HepG2 (cell line): ENCODE results near the gene SRP14. TPM values are rescaled to one million over a fixed set of nuclear protein-coding genes. Genes with fewer than 3 reads are reported as not detected.

Experiments
- GATAD2A ChIP-seq: IDR thresholded peaks from 2 replicates; pipeline ENCODE4 v1.6.1; 2016
- KMT2A ChIP-seq: sonication (generic); formaldehyde crosslinking; IDR thresholded peaks from 2 replicates; pipeline ENCODE4 v1.4.0; 2020; ENCODE audit warnings: missing genetic modification reagents
- MAF1 ChIP-seq: sonication (generic); formaldehyde crosslinking; IDR thresholded peaks from 2 replicates; pipeline ENCODE4 v1.5.0; 2020; ENCODE audit warnings: missing genetic modification reagents, borderline replicate concordance
- MLLT10 ChIP-seq: sonication (generic); formaldehyde crosslinking; IDR thresholded peaks from 2 replicates; pipeline ENCODE4 v1.4.0; 2020; ENCODE audit warnings: missing genetic modification reagents
- POGK ChIP-seq: sonication (generic); formaldehyde crosslinking; conservative IDR thresholded peaks from 2 replicates; pipeline ENCODE4 v1.8.0; 2022; ENCODE audit warnings: mild to moderate bottlenecking, moderate library complexity, missing genetic modification reagents
- PRDM10 ChIP-seq: sonication (generic); formaldehyde crosslinking; IDR thresholded peaks from 2 replicates; pipeline ENCODE4 v1.4.0; 2020; ENCODE audit warnings: low read depth, missing genetic modification reagents
- SIX4 ChIP-seq: sonication (generic); formaldehyde crosslinking; IDR thresholded peaks from 2 replicates; pipeline ENCODE4 v1.4.0; 2020; ENCODE audit warnings: missing genetic modification reagents
- SMYD3 ChIP-seq: sonication (generic); formaldehyde crosslinking; IDR thresholded peaks from 2 replicates; pipeline ENCODE4 v1.8.1; 2023; ENCODE audit warnings: mild to moderate bottlenecking, missing genetic modification reagents
- SNAPC5 ChIP-seq: sonication (generic); formaldehyde crosslinking; IDR thresholded peaks from 2 replicates; pipeline ENCODE4 v1.8.1; 2023; ENCODE audit warnings: mild to moderate bottlenecking, missing genetic modification reagents, borderline replicate concordance
- SP2 ChIP-seq: sonication (generic); formaldehyde crosslinking; IDR thresholded peaks from 2 replicates; pipeline ENCODE4 v1.5.1; 2020; ENCODE audit warnings: mild to moderate bottlenecking, missing genetic modification reagents
- THRA ChIP-seq: sonication (generic); formaldehyde crosslinking; IDR thresholded peaks from 2 replicates; pipeline ENCODE4 v1.4.0; 2020; ENCODE audit warnings: missing genetic modification reagents, borderline replicate concordance
- TIGD3 ChIP-seq: sonication (generic); formaldehyde crosslinking; IDR thresholded peaks from 2 replicates; pipeline ENCODE4 v1.5.1; 2020; ENCODE audit warnings: mild to moderate bottlenecking, missing genetic modification reagents, borderline replicate concordance
- ZFY ChIP-seq: sonication (generic); formaldehyde crosslinking; IDR thresholded peaks from 2 replicates; pipeline ENCODE4 v1.4.0; 2020; ENCODE audit warnings: missing genetic modification reagents
- ZNF230 ChIP-seq: sonication (generic); formaldehyde crosslinking; IDR thresholded peaks from 2 replicates; pipeline ENCODE4 v1.4.0; 2020; ENCODE audit warnings: mild to moderate bottlenecking, missing genetic modification reagents
- ZNF576 ChIP-seq: sonication (generic); formaldehyde crosslinking; IDR thresholded peaks from 2 replicates; pipeline ENCODE4 v1.4.0; 2020; ENCODE audit warnings: mild to moderate bottlenecking, missing genetic modification reagents
- polyA plus RNA-seq, 8 experiments: library from polyadenylated mRNA; depleted of rRNA in 3 of 8; stranded (reverse) in 7 of 8; unstranded in 1 of 8; fragments of >200 nt; fragmentation: Illumina TruSeq in 4 of 8; extraction: Trizol in 4 of 8; gene quantifications; 2 replicates each; pipeline versions ENCODE4 v1.2.1 to v1.2.3, GENCODE V29; 2011 to 2016; ENCODE audit warnings: low read depth in 4 of 8, missing spikeins in 1 of 8, mixed read lengths in 1 of 8; ENCODE audit not compliant: insufficient read depth in 1 of 8
- total RNA-seq, 5 experiments: library from RNA; depleted of rRNA; stranded (reverse); fragments of >200 nt; fragmentation: Illumina TruSeq; extraction: Trizol; gene quantifications; 2 replicates each; pipeline ENCODE4 v1.2.3, GENCODE V29; 2016; ENCODE audit warnings: low read depth in 1 of 5

Gene SRP14
- total and polyA plus RNA-seq, 2 of the 13 experiments (the other 11 are each of a cell fraction or from before 2014, with no cell fraction given) = 208 to 356 TPM

- TF ChIP-seq TIGD3 (CRISPR knock-in tag) (0 out of 2 replicates have a peak, but pooled peaks have one; percentile 73), MLLT10 (CRISPR knock-in tag) (no peak), GATAD2A (CRISPR knock-in tag) (peak; percentile 49), MAF1 (CRISPR knock-in tag) (0 out of 2 replicates have a peak, but pooled peaks have one; percentile 36), ZNF576 (CRISPR knock-in tag) (0 out of 2 replicates have a peak, but pooled peaks have one; percentile 61), POGK (CRISPR knock-in tag) (peak; percentile 33; the same call in 1 of the 2 replicates), ZFY (CRISPR knock-in tag) (peak; percentile 99), KMT2A (CRISPR knock-in tag) (peak; percentile 94), SMYD3 (CRISPR knock-in tag) (0 out of 2 replicates have a peak, but pooled peaks have one; percentile 43), PRDM10 (CRISPR knock-in tag) (no peak), ZNF230 (CRISPR knock-in tag) (0 out of 2 replicates have a peak, but pooled peaks have one; percentile 60), SIX4 (CRISPR knock-in tag) (0 out of 2 replicates have a peak, but pooled peaks have one; percentile 23), SNAPC5 (0 out of 2 replicates have a peak, but pooled peaks have one; percentile 39), SP2 (CRISPR knock-in tag) (peak; percentile 96), THRA (CRISPR knock-in tag) (peak; percentile 69; the same call in 1 of the 2 replicates)
Observed at GRCh38 chr15:40038638-40039543, at the start of gene SRP14 (continued).
